Choroid plexus epithelial cell (primary cell): ENCODE results near the gene NUDT2.

Experiments
- DNase-seq: peaks from one replicate; pipeline ENCODE4 v3.0.0-alpha.2; 2010; ENCODE audit warnings: low read depth
- H3K4me3 ChIP-seq: 2 replicates; pipeline ENCODE4 v1.5.1; 2011; ENCODE audit warnings: low read depth, mild to moderate bottlenecking, control low read depth, low read length, moderate library complexity
- CTCF ChIP-seq: conservative IDR thresholded peaks from 2 replicates; pipeline ENCODE4 v1.5.1; 2011; ENCODE audit warnings: low read depth, mild to moderate bottlenecking, control low read depth, inconsistent platforms, low read length, moderate library complexity

Gene NUDT2

GRCh38 chr9:34310215-34310614, 19.2 kb upstream of the NUDT2 start:
- peak; percentile 54 for DNase-seq
- H3K4me3 ChIP-seq, result no peak overlapping the region
- TF ChIP-seq CTCF, result no peak

GRCh38 chr9:34311499-34312185, 17.7 kb upstream of the NUDT2 start:
- no peak for TF ChIP-seq CTCF
- DNase-seq, result no peak
- H3K4me3 ChIP-seq, result no peak overlapping the region

GRCh38 chr9:34317436-34317835, 11.9 kb upstream of the NUDT2 start:
- DNase-seq, result no peak
- H3K4me3 ChIP-seq, result no peak overlapping the region
- TF ChIP-seq CTCF, result no peak

GRCh38 chr9:34318163-34318790, 11.1 kb upstream of the NUDT2 start:
- no peak overlapping the region for H3K4me3 ChIP-seq
- TF ChIP-seq CTCF, result no peak
- DNase-seq, result no peak

DNA sequence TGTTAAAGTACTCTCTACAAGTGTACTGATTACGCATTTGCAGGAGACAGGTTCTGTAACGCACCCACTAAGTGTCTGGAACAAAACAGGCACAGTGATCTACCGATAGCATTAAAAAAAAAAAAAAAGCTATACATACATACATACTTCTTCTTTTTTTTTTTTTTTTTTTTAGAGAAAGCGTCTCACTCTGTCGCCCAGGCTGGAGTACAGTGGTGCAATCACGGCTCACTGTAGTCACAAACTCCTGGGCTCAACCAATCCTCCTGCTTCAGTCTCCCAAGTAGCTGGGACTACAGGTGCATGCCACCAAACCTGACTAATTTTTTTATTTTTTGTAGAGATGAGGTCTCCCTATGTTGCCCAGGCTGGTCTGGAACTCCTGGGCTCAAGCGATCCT, 7.9 kb upstream of the NUDT2 start:
- no peak for DNase-seq
- no peak overlapping the region for H3K4me3 ChIP-seq
- no peak for TF ChIP-seq CTCF

DNA sequence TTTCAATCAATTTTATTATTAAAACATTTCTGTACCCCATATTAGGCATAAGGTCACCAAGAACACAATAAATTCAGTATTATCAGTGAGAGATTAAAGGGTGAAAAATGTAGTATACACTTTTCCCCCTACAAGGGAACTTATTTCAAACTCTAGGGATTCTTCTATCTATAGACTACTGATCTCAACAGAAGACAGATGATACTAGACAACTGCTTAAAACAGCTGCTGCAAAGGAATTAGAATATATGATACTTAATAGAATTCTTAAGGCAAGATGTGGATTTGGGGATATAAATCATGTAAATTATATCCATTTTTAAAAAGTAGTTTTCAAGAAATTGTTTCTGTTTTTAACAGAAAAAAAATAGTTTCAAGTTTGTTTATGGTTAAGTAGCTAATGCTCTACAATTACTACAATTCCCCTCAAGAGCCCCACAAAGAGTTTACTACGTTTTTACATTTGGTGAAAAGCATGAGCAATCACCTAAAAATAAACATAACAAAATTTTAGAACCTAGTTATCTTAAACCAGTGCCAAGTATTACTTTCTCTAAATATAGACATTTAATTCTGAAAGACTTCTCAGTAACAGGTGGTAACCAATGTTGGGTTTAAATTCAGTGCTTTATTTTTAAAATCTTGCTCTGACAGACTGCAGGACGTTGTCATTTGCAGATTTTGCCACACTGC, 6.3 kb upstream of the NUDT2 start:
- TF ChIP-seq CTCF, result no peak
- no peak overlapping the region for H3K4me3 ChIP-seq
- no peak for DNase-seq
